CD4-positive, alpha-beta T cell treated with Interleukin-10 for 1 hour (primary cell): ENCODE results near the gene GPC1.
A peak's percentile ranks its signal among the peaks of the same experiment; 100 is the strongest.
"Not testable (repeated sequence)": the region's sequence is repeated elsewhere in the genome, so short reads cannot be mapped to it uniquely, and the experiment has no call there.

ENCODE experiments used
- DNase-seq: peaks from one replicate; pipeline ENCODE4 v3.0.0-alpha.2; 2020

GPC1 gene

DNA sequence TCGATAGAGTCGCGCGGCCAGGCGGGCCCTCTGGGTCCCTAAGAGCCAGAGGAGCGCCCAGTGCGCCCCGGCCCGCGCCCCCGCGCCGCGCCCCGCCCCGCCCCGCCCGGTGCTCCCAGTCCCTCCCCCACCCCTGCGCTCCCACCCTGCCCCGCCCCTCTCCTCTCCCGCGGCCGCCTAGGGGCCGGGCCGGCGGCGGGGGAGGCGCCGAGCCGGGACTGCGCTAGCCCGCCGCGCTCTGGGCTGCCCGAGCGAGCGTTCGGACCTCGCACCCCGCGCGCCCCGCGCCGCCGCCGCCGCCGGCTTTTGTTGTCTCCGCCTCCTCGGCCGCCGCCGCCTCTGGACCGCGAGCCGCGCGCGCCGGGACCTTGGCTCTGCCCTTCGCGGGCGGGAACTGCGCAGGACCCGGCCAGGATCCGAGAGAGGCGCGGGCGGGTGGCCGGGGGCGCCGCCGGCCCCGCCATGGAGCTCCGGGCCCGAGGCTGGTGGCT is at the start of gene GPC1:
Gene GPC1, plus strand, starts transcription at position 207 of the 491 bp plus-strand sequence. Its CDS starts 256 bp downstream, at position 463.
- DNase-seq, result peak; percentile 64

- DNase-seq, result no peak
These were observed 49.1 kb upstream of the GPC1 start for GRCh38 chr2:240386326-240386725.

- DNase-seq, result not testable (repeated sequence)
These were observed 48.7 kb upstream of the GPC1 start for GRCh38 chr2:240386743-240387142.

GRCh38 chr2:240387325-240387668 is 48.2 kb upstream of the GPC1 start:
- no peak for DNase-seq

DNA sequence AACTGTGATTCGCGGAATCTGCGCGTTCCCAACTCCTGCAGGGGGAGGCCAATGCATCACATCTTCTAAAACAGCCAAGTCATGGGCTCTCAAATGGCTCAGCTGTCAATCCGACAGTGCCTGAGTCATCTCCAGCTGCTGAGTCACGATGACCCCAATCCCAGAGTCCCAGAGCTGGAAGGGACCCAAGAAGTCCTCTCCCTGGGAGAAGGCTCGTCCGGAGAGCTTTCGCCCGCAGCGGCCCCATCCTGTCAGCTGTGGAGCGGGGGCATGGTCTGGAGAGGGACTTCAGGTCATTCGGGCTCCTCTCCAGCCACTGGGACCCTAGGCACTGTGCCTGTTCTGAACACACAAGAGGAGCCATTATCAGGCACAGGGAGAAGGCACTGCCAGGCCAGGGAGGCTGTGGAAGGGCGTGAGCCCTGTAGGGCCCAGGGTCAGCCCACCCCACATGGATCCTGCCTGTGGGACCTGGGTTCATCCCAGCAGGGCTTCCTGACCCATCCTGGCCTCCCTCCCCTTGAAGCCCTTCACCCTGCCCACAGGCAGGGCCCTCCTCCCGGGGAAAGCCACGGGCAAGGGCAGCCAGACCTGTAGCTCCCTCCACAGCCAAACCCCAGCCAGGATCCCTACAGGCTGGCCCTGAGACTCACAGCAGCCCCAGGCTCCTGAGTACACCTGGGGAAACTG is 47.6 kb upstream of the GPC1 start:
- no peak for DNase-seq

DNA sequence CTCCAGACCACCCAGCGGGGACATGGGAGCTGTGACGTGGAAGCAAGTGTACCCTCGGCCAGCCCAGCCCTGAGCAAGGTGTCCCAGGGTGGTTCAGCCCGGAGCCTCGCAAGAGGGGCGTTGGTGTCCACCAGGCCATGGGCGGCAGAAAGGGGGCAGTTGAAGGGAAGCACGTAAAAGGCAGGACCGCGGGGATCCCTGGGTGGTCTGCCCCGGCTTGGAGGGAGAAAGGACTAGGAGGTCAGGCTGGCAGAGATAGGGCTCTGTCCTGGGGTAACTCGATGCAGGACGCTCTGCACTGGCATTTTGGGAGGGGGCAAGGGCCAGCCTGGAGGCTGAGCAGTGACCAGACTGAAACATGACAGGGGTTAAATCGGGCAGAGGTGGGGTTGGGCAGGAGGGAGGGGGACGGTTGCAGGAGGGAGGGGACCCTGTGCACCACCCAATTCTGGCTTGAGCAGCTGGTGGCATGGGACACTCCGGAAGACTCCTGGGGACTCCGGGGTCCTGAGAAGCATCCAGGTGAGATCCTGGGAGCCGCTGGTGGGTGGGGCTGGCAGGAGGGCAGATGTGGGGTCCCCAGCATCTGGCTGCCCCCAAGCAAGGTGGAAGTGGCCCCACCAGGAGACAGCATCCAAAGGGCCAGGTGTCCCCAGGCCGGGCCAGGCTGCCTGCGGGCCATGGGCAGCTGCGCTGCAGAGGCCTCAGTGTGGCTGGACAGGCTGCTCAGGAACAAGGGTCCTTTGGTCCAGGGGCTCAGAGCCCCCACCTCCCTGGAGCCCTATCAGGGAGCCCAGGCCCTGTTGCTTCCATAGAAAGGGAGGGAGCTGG is 46.8 kb upstream of the GPC1 start:
- no peak for DNase-seq

GRCh38 chr2:240389302-240389805 is 46.1 kb upstream of the GPC1 start:
- DNase-seq, result no peak

DNA sequence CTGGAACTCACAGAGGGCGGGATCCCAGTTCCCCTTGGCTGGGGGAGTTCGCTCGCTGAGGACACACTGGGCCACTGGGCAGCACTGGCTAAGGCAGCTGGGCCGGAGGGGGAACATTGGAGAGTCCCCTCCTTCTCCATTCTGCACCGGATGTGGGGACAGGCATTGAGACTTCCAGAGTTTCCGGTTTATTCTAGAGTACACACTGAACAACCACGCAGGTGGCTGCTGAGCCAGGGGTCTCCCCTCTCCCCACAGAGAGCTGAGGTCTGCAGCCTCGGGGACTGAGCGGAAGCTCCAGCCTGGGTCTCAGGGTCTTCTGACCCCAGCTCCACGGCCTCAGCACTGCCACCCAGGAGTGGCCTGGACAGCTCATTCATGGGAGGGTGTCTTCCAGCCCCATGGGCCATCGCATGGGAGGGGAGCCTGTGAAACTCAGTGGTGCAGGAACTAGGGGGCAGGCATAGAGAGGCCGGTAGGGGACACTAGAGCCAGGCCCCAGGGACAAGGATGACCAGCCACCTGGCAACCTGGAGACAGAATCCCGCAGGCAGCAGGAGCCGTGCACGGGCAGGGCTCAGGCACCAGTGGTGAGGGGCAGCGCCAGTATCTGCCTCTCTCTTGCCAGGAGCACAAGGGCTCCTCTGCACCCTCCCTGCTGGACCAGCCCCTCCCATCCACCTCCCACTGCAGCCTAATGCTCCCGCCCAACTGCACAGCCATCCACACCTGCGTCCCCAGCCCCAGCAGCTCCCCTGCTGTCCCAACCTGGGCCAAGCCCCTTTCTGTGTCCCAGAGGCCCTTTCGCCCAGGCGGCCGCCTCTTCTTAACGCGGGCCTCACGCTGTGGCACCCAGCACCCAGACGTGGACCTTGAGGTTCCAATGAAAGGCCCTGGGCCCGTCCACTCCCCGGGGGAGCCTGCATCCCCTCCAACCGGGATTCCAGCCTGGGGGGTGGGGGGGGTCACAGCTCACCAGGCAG is 45.1 kb upstream of the GPC1 start:
- DNase-seq, result no peak

GRCh38 chr2:240391111-240392051 is 44.1 kb upstream of the GPC1 start:
- no peak for DNase-seq

DNA sequence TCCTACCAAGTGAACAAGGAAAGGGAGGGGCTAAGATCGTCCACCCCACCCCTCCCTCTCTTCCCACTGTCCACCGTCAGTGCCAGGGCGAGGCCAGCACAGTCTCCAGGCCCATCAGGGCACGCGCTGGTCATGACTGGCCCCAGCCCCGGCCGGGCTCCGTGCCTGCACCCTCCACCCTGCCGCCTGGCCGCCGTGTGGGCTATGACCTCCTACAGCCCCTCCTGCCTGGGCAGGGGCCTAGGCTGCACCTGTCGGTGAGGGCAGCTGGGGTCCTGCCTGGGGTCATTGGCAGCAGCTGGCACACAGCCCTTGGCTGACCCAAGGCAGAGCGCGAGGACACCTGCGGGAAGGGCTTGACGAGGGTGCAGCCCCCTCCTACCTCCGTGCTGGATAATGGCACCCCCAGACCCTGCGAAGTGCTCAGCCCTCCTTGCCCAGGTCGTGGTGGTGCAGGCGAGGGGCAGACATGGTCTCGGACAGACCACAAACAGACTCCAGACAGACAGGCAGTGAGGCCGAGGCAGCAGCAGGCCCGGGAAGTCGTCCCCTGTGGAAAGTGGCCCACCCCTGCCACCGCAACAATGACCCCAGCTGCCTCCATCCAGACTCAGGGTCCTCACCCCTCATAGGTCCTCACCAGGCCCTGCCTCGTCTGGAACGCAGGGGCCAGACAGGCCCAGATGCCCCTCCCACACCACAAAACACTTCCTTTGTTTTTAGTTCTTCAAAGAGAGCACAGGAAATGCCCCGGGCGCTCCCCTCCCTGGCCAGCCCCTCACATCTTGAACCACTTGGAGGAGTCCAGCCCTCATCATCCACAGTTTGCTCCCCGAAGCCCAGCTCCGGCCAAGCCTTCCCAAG is 43.1 kb upstream of the GPC1 start:
- DNase-seq, result no peak

GRCh38 chr2:240392948-240393830 is 42.3 kb upstream of the GPC1 start:
- DNase-seq, result no peak

GRCh38 chr2:240393831-240394410 is 41.5 kb upstream of the GPC1 start:
- no peak for DNase-seq

- no peak for DNase-seq
These were observed 40.9 kb upstream of the GPC1 start for GRCh38 chr2:240394549-240394948.

GRCh38 chr2:240395448-240395847 is 40.0 kb upstream of the GPC1 start:
- no peak for DNase-seq

DNA sequence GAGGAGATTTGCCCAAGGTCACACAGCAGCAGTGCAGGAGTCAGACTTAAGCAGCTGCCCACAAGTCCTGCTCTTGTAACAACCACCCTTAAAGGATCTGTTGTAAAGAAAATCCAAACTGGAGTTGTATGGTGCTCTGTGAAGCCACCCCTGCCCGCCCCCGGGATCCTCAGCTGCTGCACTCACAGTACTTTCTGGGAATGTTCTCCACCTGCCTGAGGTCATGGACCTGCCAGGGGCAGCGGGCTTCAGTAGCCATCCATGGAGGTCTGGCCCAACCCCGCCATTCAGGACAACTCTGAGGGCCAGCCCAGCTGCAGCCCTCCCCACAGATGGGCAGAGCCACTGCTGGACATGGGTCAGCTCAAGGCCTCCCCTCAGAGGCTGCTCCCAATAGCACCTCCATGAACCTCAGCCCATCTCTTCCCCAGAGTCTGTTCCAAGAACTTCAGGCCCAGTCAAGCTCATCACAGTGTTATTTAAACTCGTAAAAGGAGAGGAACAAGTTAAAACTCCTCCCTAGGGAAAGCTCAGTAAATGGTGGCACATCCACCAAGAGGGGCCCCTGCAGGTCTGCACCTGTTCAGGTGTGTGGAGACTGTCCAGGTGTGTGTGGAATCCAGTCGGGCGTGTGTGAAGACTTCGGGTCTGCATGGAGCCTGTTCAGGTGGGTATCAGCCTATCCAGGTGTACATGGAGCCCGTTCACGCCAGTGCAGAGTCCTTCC is 39.4 kb upstream of the GPC1 start:
- no peak for DNase-seq

- DNase-seq, result no peak
These were observed 38.6 kb upstream of the GPC1 start for GRCh38 chr2:240396623-240397541.

DNA sequence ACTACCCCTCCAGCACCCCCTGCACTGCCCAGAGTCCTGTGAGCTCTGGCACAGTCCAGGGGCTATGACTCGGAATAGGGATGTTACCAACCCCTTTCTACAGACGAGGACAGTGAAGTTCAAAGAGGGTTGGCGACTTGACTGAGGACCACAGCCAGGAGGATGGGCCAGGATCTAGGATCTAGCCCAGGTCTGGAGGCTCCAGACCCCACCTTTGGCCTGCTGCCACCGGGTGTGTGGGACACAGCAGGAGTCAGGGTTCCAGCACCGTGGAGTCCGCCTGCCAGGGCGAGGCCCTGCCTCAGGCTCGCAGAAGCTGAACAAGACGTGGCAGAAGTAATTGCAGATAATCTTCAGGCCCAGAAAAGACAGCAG is 37.9 kb upstream of the GPC1 start:
- DNase-seq, result no peak
